Measurements from ENCODE around the gene RBM42.

DNA sequence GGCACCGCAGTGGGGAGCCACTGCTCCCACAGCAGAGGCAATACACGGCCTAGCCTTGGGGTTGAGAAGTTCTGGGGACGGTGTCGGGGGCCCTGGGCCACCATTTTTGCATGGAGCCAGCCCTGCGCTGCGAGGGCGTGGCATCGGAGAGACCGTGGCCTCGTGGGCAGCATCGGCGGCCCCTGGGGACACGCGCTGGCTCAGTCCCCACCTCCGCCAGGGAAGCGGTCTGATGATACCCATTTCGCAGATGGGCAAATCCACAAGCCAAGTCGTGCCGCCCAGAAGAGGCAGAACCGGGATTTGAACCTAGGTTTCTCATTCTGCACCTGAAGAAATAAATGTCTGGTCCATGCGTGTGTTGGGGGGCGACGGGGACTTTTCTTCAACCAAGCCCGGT lies 36.3 kb downstream of the RBM42 start:
- TF ChIP-seq, protein P1, sequence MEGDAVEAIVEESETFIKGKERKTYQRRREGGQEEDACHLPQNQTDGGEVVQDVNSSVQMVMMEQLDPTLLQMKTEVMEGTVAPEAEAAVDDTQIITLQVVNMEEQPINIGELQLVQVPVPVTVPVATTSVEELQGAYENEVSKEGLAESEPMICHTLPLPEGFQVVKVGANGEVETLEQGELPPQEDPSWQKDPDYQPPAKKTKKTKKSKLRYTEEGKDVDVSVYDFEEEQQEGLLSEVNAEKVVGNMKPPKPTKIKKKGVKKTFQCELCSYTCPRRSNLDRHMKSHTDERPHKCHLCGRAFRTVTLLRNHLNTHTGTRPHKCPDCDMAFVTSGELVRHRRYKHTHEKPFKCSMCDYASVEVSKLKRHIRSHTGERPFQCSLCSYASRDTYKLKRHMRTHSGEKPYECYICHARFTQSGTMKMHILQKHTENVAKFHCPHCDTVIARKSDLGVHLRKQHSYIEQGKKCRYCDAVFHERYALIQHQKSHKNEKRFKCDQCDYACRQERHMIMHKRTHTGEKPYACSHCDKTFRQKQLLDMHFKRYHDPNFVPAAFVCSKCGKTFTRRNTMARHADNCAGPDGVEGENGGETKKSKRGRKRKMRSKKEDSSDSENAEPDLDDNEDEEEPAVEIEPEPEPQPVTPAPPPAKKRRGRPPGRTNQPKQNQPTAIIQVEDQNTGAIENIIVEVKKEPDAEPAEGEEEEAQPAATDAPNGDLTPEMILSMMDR (IDR thresholded peaks at IDR 0.05): no peak
- TF ChIP-seq POLR2AphosphoS5 (IDR thresholded peaks at IDR 0.05) (no peak), POLR2A (IDR thresholded peaks at IDR 0.05) (no peak)

All from prostate gland (tissue), 2 donors.